GM21723 (cell line): ENCODE results near the gene RARRES2.
"Not testable (repeated sequence)": the region's sequence is repeated elsewhere in the genome, so short reads cannot be mapped to it uniquely, and the experiment has no call there.

Experiments
- ATAC-seq: cut with Tn5 transposase; IDR thresholded peaks from one replicate; pipeline ENCODE4 v1.9.1; 2021; ENCODE audit warnings: mild to moderate bottlenecking, moderate library complexity; ENCODE audit not compliant: unreplicated experiment

RARRES2 gene

GRCh38 chr7:150341263-150342120 is at the start of gene RARRES2:
Gene RARRES2, minus strand, starts transcription at chr7:150341629. Its CDS starts 1,020 bp downstream, at chr7:150340609.
- no peak for ATAC-seq

GRCh38 chr7:150390205-150390604 is 48.8 kb upstream of the RARRES2 start:
- ATAC-seq: no peak

DNA sequence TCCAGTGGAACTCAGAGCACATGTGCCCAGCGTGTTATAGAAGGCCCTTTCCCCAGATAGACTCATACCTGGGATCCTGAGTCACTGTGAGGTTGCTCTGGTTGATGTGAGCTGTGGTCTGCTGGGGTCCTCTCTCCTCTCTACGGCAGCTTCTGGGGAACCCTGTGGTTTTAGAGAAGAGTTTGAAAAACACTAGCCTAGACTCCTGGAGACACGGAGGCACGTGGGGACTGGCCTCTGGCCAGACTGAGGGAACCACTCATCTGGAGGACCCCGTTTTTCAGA is 48.0 kb upstream of the RARRES2 start:
- ATAC-seq: no peak

DNA sequence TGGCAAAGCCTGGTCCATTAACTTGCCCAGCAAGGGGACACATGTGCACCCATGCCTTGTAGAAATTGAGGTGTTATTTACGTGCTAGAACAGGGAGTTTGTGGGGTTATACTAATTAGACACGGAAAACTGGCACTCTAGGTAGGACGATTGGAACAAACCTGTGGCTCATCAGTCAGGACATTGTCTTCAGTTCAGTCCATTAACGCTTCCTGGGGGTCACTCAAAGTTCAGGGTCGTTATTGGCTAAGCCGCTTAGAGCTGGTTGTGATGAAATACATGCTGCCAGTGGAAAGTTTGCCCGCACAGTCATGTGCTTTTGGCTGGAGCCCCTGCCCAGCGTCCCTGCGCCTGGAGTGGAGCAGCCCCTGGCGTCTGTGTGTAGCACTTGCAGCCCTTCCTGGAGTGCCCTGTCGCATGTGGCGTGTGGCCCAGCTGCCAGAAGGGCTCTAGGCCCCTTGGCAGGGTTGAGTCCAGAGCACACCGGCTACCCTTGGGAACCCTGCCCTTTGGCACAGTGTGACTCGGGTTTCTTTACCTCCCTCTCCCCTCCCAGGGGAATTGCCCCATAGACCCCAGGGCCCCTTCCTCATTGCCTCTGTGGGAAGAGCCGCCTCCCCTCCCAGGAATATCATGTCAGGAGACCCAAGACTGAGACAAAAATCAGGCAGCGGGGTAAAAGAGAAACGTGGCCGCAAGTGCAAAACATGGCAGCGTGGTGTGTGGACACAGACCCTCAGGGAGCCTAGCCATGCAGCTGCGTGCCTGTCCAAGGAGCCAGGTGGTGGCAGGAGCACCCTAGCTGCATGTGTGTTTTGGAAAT is 47.5 kb upstream of the RARRES2 start:
- no peak for ATAC-seq

GRCh38 chr7:150388306-150388705 is 46.9 kb upstream of the RARRES2 start:
- no peak for ATAC-seq

DNA sequence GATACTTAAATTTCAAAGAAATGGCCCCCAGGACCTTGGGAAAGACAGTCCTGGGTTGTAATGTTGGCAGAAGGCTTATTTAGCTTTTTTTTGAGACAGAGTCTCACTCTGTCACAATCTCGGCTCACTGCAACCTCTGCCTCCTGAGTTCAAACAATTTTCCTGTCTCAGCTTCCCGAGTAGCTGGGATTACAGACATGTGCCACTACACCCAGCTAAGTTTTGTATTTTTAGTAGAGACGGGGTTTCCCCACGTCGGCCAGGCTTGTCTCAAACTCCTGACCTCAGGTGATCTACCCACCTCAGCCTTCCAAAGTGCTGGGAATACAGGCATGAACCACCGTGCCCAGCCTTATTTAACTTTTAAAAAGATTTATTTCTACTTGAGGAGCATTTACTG is 44.5 kb upstream of the RARRES2 start:
- not testable (repeated sequence) for ATAC-seq

DNA sequence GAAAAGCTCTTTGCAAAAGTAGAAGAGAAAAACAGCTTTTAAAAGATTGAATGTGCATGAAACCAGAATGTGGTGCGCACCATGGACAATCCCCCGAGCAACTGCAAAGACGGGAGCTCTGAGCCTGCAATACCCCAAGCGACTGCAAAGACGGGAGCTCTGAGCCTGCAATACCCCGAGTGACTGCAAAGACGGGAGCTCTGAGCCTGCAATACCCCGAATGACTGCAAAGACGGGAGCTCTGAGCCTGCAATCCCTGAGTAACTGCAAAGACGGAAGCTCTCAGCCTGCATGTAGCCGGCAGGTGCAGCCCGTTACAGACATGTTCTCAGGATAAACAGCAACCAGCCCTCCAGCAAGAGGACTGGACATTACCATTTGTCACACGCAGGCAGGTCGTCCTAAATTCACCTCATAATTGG is 43.9 kb upstream of the RARRES2 start:
- ATAC-seq: no peak

GRCh38 chr7:150384406-150385301 is 43.2 kb upstream of the RARRES2 start:
- ATAC-seq: no peak

GRCh38 chr7:150383710-150384397 is 42.4 kb upstream of the RARRES2 start:
- no peak for ATAC-seq

GRCh38 chr7:150382844-150383225 is 41.4 kb upstream of the RARRES2 start:
- ATAC-seq: no peak

DNA sequence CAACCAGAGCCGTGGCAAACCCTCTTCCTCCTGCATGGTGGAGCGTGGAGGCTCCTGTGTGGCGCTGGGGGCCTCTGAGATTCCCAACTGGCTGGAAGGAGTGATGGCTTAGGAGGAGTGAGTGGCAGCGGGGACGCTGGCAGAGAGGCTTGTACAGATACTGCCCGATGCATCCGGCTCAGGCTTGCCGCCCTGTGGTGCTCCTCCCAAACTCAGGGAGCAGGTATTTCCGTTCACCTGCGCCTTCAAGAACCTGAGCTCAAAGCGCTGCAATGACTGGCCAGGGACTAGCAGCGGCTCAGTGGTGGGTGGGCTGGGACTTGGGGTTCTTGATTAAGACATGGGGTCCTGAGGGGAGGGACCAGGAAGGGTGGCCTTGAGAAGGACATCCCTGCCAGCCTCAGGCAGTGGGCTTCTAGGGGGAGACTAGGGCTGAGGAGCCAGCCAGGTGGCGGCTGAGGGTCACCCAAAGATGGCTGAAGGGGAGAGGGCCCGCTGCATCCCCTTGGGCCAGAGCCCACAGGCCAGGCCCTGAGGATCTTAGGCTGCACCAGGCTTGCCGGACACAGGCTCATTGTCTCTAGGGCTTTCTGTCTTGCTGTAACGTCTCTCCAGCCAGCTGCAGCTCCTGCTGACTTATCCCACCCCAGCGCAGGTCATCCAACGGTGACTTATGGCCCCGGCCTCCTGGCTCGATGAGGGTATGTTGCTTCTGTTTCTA is 40.9 kb upstream of the RARRES2 start:
- ATAC-seq: no peak

- no peak for ATAC-seq
Measured at GRCh38 chr7:150381785-150382122, 40.3 kb upstream of the RARRES2 start.

- no peak for ATAC-seq
Measured at GRCh38 chr7:150381096-150381495, 39.7 kb upstream of the RARRES2 start.

- no peak for ATAC-seq
Measured at GRCh38 chr7:150380463-150380862, 39.0 kb upstream of the RARRES2 start.

GRCh38 chr7:150379441-150380379 is 38.3 kb upstream of the RARRES2 start:
- ATAC-seq: no peak

DNA sequence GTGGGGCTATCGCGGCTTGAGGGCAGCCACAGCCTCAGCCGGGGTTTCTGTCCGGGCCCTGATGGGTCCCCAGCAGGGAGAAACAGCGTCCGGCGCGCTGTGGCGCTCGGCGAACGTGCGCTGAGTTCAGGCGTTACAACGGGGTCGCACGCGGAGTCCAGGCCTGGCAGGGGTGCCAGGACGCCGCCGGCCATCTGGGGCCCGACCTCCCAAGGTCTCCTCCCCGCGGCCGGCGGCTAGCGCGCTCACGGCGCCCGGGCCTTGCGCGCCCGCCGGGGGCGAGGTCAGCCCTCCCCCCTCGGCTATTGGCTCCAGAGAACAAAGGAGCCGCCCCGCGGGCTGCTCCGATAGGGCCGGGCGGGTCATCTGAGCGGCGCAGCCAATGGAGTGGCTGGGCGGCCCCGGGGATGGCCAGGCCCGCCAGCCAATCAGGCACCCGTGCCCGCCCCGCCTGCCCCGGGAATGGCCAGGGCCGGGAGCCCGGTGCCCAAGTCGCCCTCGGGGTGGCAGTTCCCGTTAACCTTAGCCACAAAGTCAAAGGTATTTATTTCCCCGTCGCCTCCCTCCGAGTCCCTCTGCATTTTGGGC is 37.5 kb upstream of the RARRES2 start, which contains the start of gene ZNF775:
ZNF775 (plus strand) TSS at position 478 of the 588 bp plus-strand sequence. CDS start 9,141 bp downstream, outside the sequence.
- peak; percentile 79 for ATAC-seq

DNA sequence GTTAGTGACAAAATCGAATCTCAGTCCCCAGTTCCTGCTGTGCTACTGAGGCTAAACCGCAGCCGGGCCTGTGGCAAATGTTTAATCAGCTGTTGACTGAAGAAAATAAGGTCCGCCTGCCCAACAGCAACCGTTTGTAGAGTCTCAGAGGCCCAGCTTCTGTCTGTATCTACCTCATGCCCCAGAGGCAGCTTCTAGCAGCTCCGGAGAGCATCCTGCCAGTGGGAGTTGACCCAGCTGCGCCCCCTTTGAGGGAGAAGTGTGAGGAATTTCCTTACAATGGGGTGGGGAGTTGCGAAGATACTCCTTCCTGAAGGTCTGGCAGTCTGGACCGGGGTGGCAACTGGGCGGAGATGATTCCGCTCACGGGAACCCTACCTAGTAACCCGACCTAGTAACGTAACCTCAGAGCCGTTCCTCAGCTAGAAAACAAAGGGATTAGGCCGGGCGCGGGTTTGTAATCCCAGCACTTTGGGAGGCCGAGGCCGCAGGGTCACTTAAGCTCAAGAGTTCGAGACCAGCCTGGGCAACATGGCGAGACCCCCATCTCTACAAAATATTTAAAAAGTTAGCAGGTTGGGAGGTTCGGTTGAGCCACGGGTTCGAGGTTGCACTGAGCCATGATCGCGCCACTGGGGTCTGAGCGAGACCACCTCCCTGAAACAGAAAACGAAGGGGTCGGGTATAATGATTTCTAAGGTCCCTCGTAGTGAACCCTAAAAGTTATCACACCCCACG is 36.9 kb upstream of the RARRES2 start:
- ATAC-seq: peak; percentile 16

GRCh38 chr7:150377635-150378034 is 36.2 kb upstream of the RARRES2 start:
- no peak for ATAC-seq
